Trophoblast cell (in vitro differentiated cells and primary cell): ENCODE data around the gene SKI.

Experiments
- DNase-seq, 2 donors: peaks; one replicate each; pipeline ENCODE4 v3.0.0-alpha.2; 2016
- H2AFZ ChIP-seq: 2 replicates; pipeline ENCODE4 v1.6.1; 2013; ENCODE audit warnings: low read length, moderate library complexity, mild to moderate bottlenecking; ENCODE audit not compliant: insufficient read depth, poor library complexity
- H2AK5ac ChIP-seq: 2 replicates; pipeline ENCODE4 v1.6.1; 2013; ENCODE audit warnings: mild to moderate bottlenecking, low read length
- H2BK120ac ChIP-seq: 2 replicates; pipeline ENCODE4 v1.6.1; 2013; ENCODE audit warnings: low read length, mild to moderate bottlenecking, moderate library complexity; ENCODE audit not compliant: insufficient read depth, poor library complexity
- H2BK12ac ChIP-seq: 2 replicates; pipeline ENCODE4 v1.6.1; 2013; ENCODE audit warnings: mild to moderate bottlenecking, low read length, moderate library complexity
- H2BK5ac ChIP-seq: 2 replicates; pipeline ENCODE4 v1.6.1; 2013; ENCODE audit warnings: low read length, low read depth, moderate library complexity, mild to moderate bottlenecking; ENCODE audit not compliant: poor library complexity
- H3K14ac ChIP-seq: 2 replicates; pipeline ENCODE4 v1.6.1; 2013; ENCODE audit warnings: mild to moderate bottlenecking, low read length
- H3K18ac ChIP-seq: 2 replicates; pipeline ENCODE4 v1.6.1; 2013; ENCODE audit warnings: mild to moderate bottlenecking, low read length
- H3K23ac ChIP-seq: 2 replicates; pipeline ENCODE4 v1.6.1; 2013; ENCODE audit warnings: low read length
- H3K27ac ChIP-seq: 2 replicates; pipeline ENCODE4 v1.5.1; 2013; ENCODE audit warnings: low read depth, mild to moderate bottlenecking, inconsistent platforms, low read length, moderate library complexity
- H3K27me3 ChIP-seq: 2 replicates; pipeline ENCODE4 v1.6.1; 2013; ENCODE audit warnings: inconsistent platforms, mild to moderate bottlenecking, low read length, moderate library complexity; ENCODE audit not compliant: insufficient read depth
- H3K36me3 ChIP-seq, 2 experiments: 1 replicate in 1 of 2; 2 replicates in 1 of 2; pipeline ENCODE4 v1.6.1; 2013; ENCODE audit warnings: low read length in 2 of 2, mild to moderate bottlenecking in 2 of 2, moderate library complexity in 1 of 2; ENCODE audit not compliant: insufficient read depth in 2 of 2, control insufficient read depth in 1 of 2
- H3K4ac ChIP-seq: 2 replicates; pipeline ENCODE4 v1.6.1; 2013; ENCODE audit warnings: low read depth, mild to moderate bottlenecking, low read length, moderate library complexity
- H3K4me1 ChIP-seq, 2 experiments: 1 replicate in 1 of 2; 2 replicates in 1 of 2; pipeline ENCODE4 v1.6.1; 2013; ENCODE audit warnings: low read length in 2 of 2, mild to moderate bottlenecking in 2 of 2, moderate library complexity in 1 of 2; ENCODE audit not compliant: insufficient read depth in 2 of 2, control insufficient read depth in 1 of 2
- H3K4me2 ChIP-seq: 2 replicates; pipeline ENCODE4 v1.6.1; 2013; ENCODE audit warnings: inconsistent platforms, mild to moderate bottlenecking, low read length, moderate library complexity
- H3K4me3 ChIP-seq: 2 replicates; pipeline ENCODE4 v1.5.1; 2013; ENCODE audit warnings: mild to moderate bottlenecking, low read depth, low read length, inconsistent platforms
- H3K79me1 ChIP-seq: one replicate; pipeline ENCODE4 v1.6.1; 2013; ENCODE audit warnings: low read length
- H3K79me2 ChIP-seq: 2 replicates; pipeline ENCODE4 v1.6.1; 2013; ENCODE audit warnings: low read length, mild to moderate bottlenecking; ENCODE audit not compliant: control insufficient read depth, insufficient read depth, poor library complexity
- H3K9ac ChIP-seq: 2 replicates; pipeline ENCODE4 v1.6.1; 2013; ENCODE audit warnings: mild to moderate bottlenecking, low read length
- H3K9me3 ChIP-seq: 2 replicates; pipeline ENCODE4 v1.6.1; 2013; ENCODE audit warnings: low read depth, mild to moderate bottlenecking, control low read depth, inconsistent platforms, low read length; ENCODE audit not compliant: insufficient read depth
- H4K12ac ChIP-seq: 2 replicates; pipeline ENCODE4 v1.6.1; 2013; ENCODE audit warnings: low read depth, mild to moderate bottlenecking, low read length, moderate library complexity
- H4K8ac ChIP-seq: 2 replicates; pipeline ENCODE4 v1.6.1; 2013; ENCODE audit warnings: low read depth, mild to moderate bottlenecking, low read length, moderate library complexity
- H4K91ac ChIP-seq: one replicate; pipeline ENCODE4 v1.6.1; 2013; ENCODE audit warnings: low read depth, mild to moderate bottlenecking, low read length, moderate library complexity
- WGBS: extraction: QIAGEN DNeasy Blood & Tissue Kit; methylation state at CpG from one replicate; pipeline ENCODE4 v1.1.7; 2013; ENCODE audit warnings: missing lambda C conversion rate; ENCODE audit not compliant: insufficient read length, insufficient coverage; ENCODE audit errors: extremely low coverage; 5-methylcytosine and 5-hydroxymethylcytosine counted together

The SKI gene

DNA sequence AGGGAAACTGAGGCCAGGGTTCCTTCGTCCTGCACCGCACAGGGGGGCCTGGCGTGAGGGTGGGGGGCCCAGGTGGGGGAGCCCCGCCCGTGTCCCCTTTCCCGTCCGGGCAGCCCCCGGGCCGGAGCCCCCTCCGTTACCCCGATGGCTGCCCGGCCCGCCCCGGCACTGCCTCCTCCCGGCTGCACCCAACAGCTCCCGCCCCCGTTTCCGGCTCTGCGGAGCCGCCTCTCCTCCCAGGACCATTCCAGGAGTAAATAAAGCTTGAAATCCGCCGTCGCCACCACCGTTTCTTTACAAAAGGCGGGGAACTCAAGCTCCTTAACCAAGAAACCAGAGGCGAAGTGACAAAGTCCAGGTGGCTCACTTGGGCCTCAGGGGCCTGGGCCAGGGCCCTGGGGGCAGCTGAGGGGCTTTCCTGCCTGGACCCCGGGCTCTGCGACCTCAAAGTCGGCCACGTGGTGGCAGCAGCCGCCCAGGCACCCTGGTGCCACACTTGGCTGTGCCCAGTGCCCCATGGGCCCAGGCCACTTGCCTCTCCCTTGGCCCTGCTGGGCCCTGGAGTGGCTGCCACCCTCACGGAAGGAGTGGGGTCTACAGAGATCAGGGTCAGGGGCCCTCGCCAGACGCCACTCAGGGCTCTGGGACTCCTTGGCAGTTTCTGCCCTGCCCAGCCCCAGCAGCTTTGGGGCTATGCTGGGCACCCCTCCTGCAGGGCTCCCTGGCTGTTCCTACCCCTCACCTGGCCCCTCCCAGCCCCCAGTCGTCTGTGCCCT is 33.0 kb upstream of the SKI start:
- Histone ChIP-seq H4K8ac (peak overlapping the region; percentile 88), H4K91ac (peak overlapping the region; percentile 87), H3K9ac (peak overlapping the region; percentile 54), H3K23ac (no peak overlapping the region), H3K14ac (peak overlapping the region; percentile 48), H3K79me1 (peaks cover 18% of the 10 kb centered on the region), H3K79me2 (peaks cover 3% of the 10 kb centered on the region), H3K27ac (peak overlapping the region; percentile 88), H3K4me3 (peak overlapping the region; percentile 70), H2BK120ac (peak overlapping the region; percentile 70), H3K9me3 (peaks cover 3% of the 10 kb centered on the region), H3K4ac (peak overlapping the region; percentile 16), H3K36me3 (peaks cover 2 to 9% of the 10 kb centered on the region in 2 experiments), H3K4me1 (peaks cover 26 to 33% of the 10 kb centered on the region in 2 experiments), H2AK5ac (peak overlapping the region; percentile 78), H2BK5ac (peak overlapping the region; percentile 32), H3K18ac (peak overlapping the region; percentile 58), H3K4me2 (peak overlapping the region; percentile 81), H4K12ac (peak overlapping the region; percentile 76), H3K27me3 (no peaks in the 10 kb centered on the region), H2BK12ac (no peak overlapping the region), H2AFZ (peak overlapping the region; percentile 0)
- DNase-seq = peak; percentile 81 to 87
- WGBS = no CpG with 5 or more reads among the region's 35 CpGs

DNA sequence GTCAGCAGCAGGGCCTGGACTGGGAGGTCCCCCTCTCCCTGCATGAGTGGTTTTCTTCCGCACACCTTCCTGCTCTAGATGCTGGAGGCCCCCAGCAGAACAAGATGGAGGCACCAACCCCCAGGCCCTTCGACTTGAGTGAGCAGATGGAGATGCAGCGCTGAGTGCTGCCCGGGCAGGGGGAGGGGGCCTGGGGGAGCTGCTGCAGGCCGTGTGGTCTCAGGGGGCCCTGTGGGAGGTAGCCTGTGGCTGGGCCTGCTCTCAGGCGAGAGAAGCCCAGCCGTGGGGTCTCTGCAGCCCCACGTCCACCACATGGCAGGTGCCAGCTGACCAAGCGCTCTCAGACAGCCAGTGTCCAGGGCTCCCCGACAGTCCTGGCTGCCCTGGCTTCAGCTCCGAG is 32.3 kb upstream of the SKI start:
- Histone ChIP-seq H3K4me2 (no peak overlapping the region), H3K18ac (no peak overlapping the region), H2AK5ac (no peak overlapping the region), H2BK12ac (no peak overlapping the region), H3K79me1 (peaks cover 15% of the 10 kb centered on the region), H3K27ac (no peak overlapping the region), H2BK120ac (no peak overlapping the region), H2BK5ac (no peak overlapping the region), H3K36me3 (peaks cover 0 to 6% of the 10 kb centered on the region in 2 experiments), H3K27me3 (no peaks in the 10 kb centered on the region), H3K79me2 (peaks cover 3% of the 10 kb centered on the region), H2AFZ (no peak overlapping the region), H3K9me3 (no peaks in the 10 kb centered on the region), H3K9ac (no peak overlapping the region), H3K4ac (no peak overlapping the region), H4K91ac (peak overlapping the region; percentile 87), H3K23ac (no peak overlapping the region), H4K12ac (peak overlapping the region; percentile 35), H3K4me3 (no peak overlapping the region), H3K14ac (no peak overlapping the region), H4K8ac (peak overlapping the region; percentile 88), H3K4me1 (peaks cover 21 to 26% of the 10 kb centered on the region in 2 experiments)
- no CpG with 5 or more reads among the region's 11 CpGs for WGBS
- no peak for DNase-seq

DNA sequence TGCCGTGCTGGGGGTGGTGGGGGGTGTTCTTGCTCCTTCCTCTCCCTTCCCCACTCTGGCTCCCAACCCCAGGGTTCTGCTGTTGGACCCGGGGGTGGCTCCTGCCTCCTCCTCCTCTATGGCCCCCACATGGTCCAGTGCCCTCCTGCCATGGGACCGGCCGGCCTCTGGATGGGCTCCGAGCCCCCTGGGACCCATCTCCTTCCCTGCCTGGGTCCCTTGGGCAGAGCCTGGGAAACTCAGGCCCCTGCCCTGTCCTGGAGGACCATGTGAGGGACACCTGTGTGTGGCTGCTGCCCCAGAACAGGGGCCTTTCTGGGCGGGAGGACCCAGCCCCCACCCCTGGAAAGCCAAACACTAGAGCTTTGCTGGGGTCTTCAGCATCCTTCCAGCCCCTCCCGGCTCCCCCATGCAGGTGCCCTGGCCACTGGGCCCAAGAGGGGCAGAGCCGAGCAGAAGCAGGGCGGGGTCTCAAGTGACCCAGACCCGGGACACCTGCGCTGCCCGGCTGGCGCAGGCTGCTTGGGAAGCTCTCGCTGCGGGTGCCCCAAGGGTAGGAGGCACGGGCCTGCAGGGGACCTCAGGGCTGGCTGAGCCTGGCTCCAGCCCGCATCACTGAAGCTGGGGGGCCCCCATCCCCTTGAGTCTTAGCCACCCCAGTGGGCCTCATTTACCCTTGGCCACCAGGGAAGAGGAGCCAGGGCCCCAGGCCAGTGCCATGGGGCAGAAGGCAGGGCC is 31.0 kb upstream of the SKI start:
- WGBS = no CpG with 5 or more reads among the region's 17 CpGs

DNA sequence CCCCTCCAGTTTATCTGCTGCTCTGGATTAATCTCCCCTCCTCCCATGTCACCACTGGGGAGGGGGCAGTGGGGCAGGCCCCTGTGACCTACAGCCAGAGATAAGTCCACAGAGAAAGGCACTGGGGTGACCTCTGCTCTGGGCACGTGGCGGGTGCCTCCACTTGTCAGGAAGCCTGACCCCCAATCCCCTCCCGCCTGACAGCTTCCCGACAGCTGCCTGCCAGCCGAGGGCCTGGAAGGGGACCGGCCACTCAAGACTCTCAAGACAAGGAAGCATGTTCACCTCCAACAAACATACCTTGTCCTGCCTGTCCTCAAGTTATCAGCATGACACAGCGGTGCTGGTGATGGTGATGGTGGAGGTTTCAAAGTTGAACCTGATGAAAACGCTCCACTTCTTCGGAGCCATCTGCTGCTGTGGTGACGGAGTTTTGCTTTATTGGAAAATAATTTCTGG is 30.4 kb upstream of the SKI start:
- H3K9me3 ChIP-seq = no peaks in the 10 kb centered on the region
- H3K18ac ChIP-seq = no peak overlapping the region
- no peak overlapping the region for H2AK5ac ChIP-seq
- H3K14ac ChIP-seq = no peak overlapping the region
- no peak overlapping the region for H3K4ac ChIP-seq
- no peak overlapping the region for H2AFZ ChIP-seq
- no peak overlapping the region for H4K91ac ChIP-seq
- H3K79me2 ChIP-seq = peaks cover 3% of the 10 kb centered on the region
- peaks cover 0 to under 1% of the 10 kb centered on the region in 2 experiments for H3K36me3 ChIP-seq
- no peak overlapping the region for H3K4me2 ChIP-seq
- no peak overlapping the region for H2BK120ac ChIP-seq
- no CpG with 5 or more reads among the region's 10 CpGs for WGBS
- H2BK12ac ChIP-seq = no peak overlapping the region
- peaks cover 15% of the 10 kb centered on the region for H3K79me1 ChIP-seq
- no peak overlapping the region for H3K27ac ChIP-seq
- DNase-seq = no peak
- no peak overlapping the region for H2BK5ac ChIP-seq
- H3K4me3 ChIP-seq = no peak overlapping the region
- no peak overlapping the region for H3K23ac ChIP-seq
- no peak overlapping the region for H4K8ac ChIP-seq
- H3K4me1 ChIP-seq = peaks cover 13 to 17% of the 10 kb centered on the region in 2 experiments
- no peak overlapping the region for H3K9ac ChIP-seq
- H4K12ac ChIP-seq = no peak overlapping the region
- H3K27me3 ChIP-seq = no peaks in the 10 kb centered on the region

More for the DNA sequence above, 31.0 kb upstream of the SKI start:
- Histone ChIP-seq H2AK5ac (no peak overlapping the region), H3K4me1 (peaks cover 18 to 22% of the 10 kb centered on the region in 2 experiments), H3K23ac (no peak overlapping the region), H3K14ac (no peak overlapping the region), H3K4me2 (no peak overlapping the region), H4K91ac (no peak overlapping the region), H3K27me3 (no peaks in the 10 kb centered on the region), H4K12ac (no peak overlapping the region), H3K9me3 (no peaks in the 10 kb centered on the region), H2BK120ac (no peak overlapping the region), H3K18ac (no peak overlapping the region), H2AFZ (no peak overlapping the region), H3K36me3 (peaks cover 0 to 4% of the 10 kb centered on the region in 2 experiments), H3K79me1 (peaks cover 15% of the 10 kb centered on the region), H2BK5ac (no peak overlapping the region), H3K4ac (no peak overlapping the region), H2BK12ac (no peak overlapping the region), H3K4me3 (no peak overlapping the region), H3K27ac (no peak overlapping the region), H3K79me2 (peaks cover 3% of the 10 kb centered on the region), H4K8ac (no peak overlapping the region), H3K9ac (no peak overlapping the region)
- DNase-seq = no peak
